ENCODE results near the gene ZBTB40. TPM values are rescaled to one million over a fixed set of nuclear protein-coding genes. Genes with fewer than 3 reads are reported as not detected.

ZBTB40 gene
- total RNA-seq, 1 donor from 2014 or later, result 25.8 TPM

GRCh38 chr1:22540337-22540736, 88.7 kb downstream of the ZBTB40 start:
- DNase-seq (ENCODE audit: low spot score) (no peak), ATAC-seq (no peak)
- intact Hi-C loops (cut with DNase I), result no loop called here

DNA sequence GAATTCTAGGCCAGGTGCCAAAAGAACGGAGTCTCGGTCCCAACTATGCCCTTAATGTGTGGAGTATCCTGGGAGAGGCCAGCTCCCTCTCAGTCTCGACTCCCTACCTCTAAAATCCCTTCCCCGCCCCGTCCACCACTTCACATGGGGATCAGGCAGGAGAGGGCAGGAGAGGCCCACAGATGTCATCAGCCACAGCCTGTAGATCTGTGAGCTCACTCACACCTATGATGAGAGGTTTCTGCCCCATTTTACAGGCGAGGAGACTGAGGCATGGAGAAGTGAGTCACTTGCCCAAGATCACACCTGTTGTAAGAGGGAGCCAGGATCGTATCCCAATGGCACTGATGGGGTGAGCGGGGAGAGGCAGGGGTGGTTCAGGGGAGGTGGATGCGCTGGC, 91.2 kb downstream of the ZBTB40 start:
- intact Hi-C loops (cut with DNase I), result no loop called here
- ATAC-seq, result no peak
- no peak for DNase-seq (ENCODE audit: low spot score)

GRCh38 chr1:22543679-22544078, 92.0 kb downstream of the ZBTB40 start:
- intact Hi-C loops (cut with DNase I), result no loop called here

DNA sequence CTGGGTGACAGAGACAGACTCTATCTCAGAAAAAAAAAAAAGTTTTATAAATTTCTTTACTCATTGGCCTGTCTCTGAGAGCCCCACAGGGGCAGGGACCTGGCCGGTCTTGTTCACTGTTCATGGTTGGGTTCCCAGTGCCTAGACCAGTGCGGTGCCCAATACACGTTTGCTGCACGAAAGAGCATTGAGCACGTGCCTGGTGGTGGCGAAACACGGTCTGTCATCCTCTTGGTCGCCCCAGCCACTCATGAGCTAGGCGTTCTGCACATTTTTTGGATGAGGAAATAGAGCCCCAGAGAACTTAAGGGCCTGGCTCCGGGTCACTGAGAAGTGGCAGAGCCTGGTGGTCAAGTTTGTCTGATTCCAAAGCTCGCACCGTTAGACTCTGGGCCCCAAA, 93.0 kb downstream of the ZBTB40 start:
- ATAC-seq (no peak), DNase-seq (ENCODE audit: low spot score) (no peak)
- intact Hi-C loops (cut with DNase I), result no loop called here

More at GRCh38 chr1:22543679-22544078, 92.0 kb downstream of the ZBTB40 start:
- ATAC-seq (no peak), DNase-seq (ENCODE audit: low spot score) (no peak)

GRCh38 chr1:22545141-22545540, 93.5 kb downstream of the ZBTB40 start:
- ATAC-seq (no peak), DNase-seq (ENCODE audit: low spot score) (no peak)
- intact Hi-C loops (cut with DNase I), result no loop called here

DNA sequence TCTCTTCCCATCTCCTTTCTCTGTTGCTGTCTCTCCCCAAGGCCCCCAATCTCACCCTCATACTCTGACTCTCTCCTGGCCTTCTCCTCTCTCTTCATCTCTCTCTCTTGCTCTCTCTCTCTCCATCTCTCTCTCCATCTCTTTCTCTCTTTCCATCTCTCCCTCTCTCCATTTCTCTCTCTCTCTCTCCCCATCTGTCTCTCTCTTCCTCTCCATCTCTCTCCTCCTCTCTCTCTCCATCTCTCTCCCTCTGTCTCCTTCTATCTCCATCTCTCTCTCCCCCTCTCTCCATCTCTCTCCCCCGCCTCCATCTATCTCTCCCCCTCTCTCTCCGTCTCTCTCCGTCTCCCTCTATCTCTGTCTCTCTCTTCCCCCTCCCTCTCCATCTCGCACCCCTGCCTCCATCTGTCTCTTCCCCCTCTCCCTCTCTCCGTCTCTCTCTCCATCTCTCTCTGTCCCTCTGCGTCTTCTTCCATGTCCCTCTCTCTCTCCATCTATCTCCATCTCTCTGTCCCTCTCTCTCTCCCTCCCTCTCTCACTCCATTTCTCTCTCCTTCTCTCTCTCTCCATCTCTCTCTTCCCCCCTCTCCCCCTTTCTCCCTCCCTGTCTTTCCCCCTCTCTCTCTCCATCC, 95.7 kb downstream of the ZBTB40 start:
- intact Hi-C loops (cut with DNase I), result no loop called here
- ATAC-seq (no peak), DNase-seq (ENCODE audit: low spot score) (no peak)

- ATAC-seq (no peak), DNase-seq (ENCODE audit: low spot score) (no peak)
- intact Hi-C loops (cut with DNase I), result no loop called here
Observed at GRCh38 chr1:22547818-22548462, 96.3 kb downstream of the ZBTB40 start.

- no peak for DNase-seq (ENCODE audit: low spot score)
- no peak for ATAC-seq
- intact Hi-C loops (cut with DNase I), result no loop called here
Observed at GRCh38 chr1:22550021-22550420, 98.4 kb downstream of the ZBTB40 start.

DNA sequence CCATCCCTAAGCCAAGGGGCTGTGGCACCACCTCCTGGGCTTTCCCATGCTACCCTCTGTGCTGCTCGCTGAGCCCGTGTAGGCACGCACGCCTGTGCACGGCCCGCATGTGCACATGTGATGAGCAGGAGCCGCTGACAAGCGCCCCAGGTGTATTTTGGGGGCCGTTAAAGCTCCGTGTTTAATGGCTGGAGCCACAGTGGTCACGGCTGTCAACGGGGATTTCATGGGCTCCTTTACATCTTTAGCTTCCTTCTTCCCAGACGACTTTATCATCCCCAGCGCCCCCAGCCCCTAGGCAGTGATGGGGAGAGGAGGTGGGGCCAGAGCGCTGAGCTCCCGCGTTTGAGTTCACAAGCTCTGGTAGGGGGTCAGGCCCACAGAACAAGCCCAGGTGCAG, 99.9 kb downstream of the ZBTB40 start:
- intact Hi-C loops (cut with DNase I), result no loop called here
- ATAC-seq, result no peak
- DNase-seq (ENCODE audit: low spot score), result no peak

- intact Hi-C loops (cut with DNase I), result no loop called here
- ATAC-seq, result no peak
- no peak for DNase-seq (ENCODE audit: low spot score)
Observed at GRCh38 chr1:22552021-22552420, 100.4 kb downstream of the ZBTB40 start.

DNA sequence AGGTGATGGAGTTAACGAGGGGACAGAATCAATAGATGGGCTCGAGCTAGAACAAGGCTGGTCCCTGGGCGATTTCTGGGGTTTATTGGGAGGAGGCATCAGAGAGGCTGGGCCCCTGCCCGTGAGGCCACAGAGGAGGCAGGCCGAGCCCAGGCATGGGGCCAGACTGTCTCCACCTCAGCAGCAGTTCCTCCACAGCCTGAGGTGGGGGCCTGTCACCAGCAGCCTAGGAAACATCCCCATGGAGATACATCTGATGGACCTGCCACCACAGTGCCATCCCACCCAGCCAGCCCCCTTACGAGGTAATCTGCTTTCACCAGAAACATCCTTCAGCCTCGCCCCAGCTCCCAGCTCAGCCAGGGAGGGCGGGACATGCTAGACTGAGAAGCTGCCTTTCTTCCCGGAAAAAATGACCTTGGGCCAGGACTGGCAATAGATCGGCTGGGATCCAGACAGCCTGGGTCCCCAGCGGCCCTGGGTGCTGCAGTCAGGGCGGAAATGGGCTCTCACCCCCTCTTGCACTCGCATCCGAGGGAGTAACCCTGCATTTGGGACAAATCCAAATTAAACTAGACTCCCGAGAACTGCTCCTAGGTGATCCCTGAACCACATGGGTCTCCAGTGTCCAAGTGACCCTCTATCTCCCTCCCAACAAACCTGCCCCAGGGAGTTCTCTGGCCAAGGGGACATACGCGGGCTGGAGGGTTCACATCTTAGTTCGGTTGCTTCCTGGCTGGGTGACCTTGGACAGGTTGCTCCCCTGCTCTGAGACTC, 101.6 kb downstream of the ZBTB40 start:
- no peak for ATAC-seq
- intact Hi-C loops (cut with DNase I), result no loop called here
- no peak for DNase-seq (ENCODE audit: low spot score)

- no peak for ATAC-seq
Observed at GRCh38 chr1:22553991-22554522, 102.4 kb downstream of the ZBTB40 start.

DNA sequence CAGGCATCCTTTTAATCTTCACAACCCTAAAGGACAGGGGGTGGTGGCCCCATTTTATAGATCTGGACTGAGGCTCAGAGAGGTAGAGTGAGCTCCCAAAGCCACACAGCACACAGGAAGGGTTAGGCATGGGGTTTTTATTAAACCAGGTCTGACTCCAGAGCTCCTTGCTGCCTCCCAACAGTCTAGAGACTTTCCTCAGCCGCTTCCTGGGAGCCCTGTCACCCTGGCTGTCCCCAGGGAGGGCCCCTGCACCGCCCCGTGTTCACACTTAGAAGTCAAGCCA, 103.7 kb downstream of the ZBTB40 start:
- intact Hi-C loops (cut with DNase I), result no loop called here
- ATAC-seq (no peak), DNase-seq (ENCODE audit: low spot score) (no peak)

More at GRCh38 chr1:22553991-22554522, 102.4 kb downstream of the ZBTB40 start:
- intact Hi-C loops (cut with DNase I), result no loop called here
- DNase-seq (ENCODE audit: low spot score), result no peak

DNA sequence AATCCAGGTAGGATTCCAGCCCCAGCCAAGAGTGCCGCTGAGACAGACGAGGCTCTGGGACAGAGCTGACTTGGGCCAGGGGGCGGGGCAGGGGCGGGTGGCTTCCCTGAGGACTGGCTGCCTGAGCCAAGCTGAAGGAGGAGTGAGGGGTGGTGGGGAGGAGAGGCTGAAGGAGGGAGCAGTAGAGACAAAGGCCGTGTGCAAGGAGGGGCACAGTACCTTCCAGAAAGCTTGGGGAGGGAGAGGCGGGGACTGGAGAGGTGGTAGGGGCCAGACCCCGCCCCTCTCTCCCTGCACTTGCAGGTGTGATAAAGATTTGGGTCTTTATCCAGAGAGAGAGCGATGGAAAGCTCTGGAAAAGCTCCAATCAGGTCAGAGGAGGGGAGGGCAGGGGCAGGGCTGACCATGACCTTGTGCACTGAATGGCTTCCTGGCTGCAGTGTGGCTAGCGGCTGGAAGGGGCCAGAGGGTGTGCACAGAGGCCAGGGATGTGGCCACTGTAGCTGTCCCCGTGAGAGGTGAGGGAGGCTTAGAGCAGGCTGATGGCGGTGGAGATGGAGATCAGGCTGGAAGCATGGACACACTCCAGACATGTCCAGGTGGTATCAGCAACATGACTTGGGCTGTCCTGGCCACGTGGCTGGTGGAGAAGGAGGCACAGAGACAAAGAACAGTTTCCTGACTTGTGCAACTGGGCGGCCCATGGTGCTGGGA, 104.9 kb downstream of the ZBTB40 start:
- intact Hi-C loops (cut with DNase I), result no loop called here
- ATAC-seq (no peak), DNase-seq (ENCODE audit: low spot score) (no peak)

GRCh38 chr1:22557341-22557950, 105.8 kb downstream of the ZBTB40 start:
- intact Hi-C loops (cut with DNase I), result no loop called here
- DNase-seq (ENCODE audit: low spot score), result no peak
- no peak for ATAC-seq

GRCh38 chr1:22562584-22563583, 111.2 kb downstream of the ZBTB40 start, which contains the start of gene EPHA8:
TSS of gene EPHA8 (plus strand) at chr1:22563489. CDS start at chr1:22563636, 147 bp downstream.
- no peak for ATAC-seq
- DNase-seq (ENCODE audit: low spot score), result no peak
- intact Hi-C loops (cut with DNase I), result no loop called here

DNA sequence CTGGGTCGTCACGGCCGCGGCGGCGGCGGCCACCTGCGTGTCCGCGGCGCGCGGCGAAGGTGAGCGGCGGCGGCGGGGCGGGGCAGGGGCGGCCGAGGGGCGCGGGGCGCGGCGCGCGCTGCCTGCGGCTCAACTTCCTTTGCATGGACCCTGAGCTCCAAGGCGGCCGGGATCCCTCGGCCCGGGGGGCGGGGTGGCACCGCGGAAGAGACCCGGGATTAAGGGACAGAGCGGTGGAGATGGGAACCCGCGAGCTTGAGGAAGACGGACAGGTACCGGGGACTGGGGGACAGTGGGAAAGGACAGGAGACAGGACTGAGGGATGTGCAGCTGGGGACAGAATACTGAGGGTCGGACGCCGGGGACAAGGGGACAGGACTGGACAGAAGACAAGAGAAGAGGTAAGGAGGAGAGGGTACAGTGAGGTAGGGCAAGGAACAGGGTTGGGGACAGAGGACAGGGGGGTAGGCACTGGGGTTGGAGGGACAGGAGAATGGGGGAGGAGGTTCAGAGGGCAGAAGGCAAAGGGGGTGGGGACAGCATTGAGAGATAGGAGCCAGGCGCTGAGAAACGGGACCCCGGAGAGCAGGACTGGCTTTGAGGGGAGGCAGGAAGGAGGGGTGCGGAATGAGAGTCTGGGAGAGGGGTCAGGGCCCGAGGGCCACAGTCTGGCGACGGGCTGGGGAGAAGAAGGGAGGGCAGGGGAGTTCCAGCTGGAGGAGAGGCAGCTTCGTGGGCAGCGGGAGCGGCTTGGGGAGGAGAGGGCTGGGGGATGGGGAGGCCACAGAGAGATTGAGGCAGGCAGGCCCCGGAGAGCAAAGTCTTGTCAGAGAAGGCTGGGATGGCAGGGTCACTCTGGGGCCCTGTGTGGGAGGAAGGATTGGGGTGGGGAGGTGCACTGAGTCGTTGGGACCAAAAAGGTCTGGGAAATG, 112.3 kb downstream of the ZBTB40 start:
- intact Hi-C loops (cut with DNase I), result no loop called here
- no peak for ATAC-seq

More for the DNA sequence above, 112.3 kb downstream of the ZBTB40 start:
- no peak for DNase-seq (ENCODE audit: low spot score)

Data from sciatic nerve (tissue), 2 donors.